ENCODE measurements around the gene NKX6-2. TPM values are rescaled to one million over a fixed set of nuclear protein-coding genes. Genes with fewer than 3 reads are reported as not detected.

Gene NKX6-2
- total and polyA plus RNA-seq, 2 of the 8 experiments (the other 6 are each of a cell fraction or from before 2014, with no cell fraction given) = 0.06 TPM; not detected in 1

DNA sequence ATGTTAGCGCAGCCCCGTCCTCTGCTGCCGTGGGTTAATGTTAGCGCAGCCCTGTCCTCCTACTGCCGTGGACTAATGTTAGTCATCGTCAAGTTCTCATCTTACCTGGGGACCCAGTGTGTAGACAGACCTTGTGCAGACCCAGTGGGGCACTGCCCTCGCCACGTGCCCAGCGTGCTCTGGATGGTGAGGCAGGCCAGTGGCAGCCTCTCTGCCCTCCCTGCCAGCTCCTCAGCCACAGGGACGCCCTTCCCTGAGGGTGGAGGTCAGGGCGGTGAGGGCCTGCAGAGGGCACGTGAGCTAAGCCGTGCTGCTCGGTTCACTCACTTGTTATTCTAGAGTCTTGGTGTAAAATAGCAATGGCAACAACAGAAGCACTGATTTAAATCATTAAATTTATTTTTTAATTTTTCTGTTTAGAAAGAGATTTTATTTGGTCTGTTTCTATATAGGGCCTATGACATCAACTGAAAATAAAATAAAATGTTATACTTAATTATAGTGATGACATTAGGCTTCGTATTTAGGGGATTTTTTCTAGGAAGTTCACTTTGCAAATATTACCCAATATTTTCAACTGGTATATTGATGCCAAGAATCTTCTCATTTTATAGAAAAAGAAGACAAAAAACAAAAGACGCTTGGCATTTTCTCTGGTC, 48.4 kb downstream of the NKX6-2 start (continued):
- TF ChIP-seq, protein P1, sequence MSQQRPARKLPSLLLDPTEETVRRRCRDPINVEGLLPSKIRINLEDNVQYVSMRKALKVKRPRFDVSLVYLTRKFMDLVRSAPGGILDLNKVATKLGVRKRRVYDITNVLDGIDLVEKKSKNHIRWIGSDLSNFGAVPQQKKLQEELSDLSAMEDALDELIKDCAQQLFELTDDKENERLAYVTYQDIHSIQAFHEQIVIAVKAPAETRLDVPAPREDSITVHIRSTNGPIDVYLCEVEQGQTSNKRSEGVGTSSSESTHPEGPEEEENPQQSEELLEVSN (IDR thresholded peaks at IDR 0.05) = no peak
- TF ChIP-seq CHD2 (IDR thresholded peaks at IDR 0.05; ENCODE audit: low read length) = no peak
- no peak for TF ChIP-seq MAFK (IDR thresholded peaks at IDR 0.05; ENCODE audit: low read depth, low read length)
- no peak for TF ChIP-seq POLR2AphosphoS5 (IDR thresholded peaks at IDR 0.05; ENCODE audit: low read depth, low read length)
- TF ChIP-seq SAP30 (IDR thresholded peaks at IDR 0.05; ENCODE audit: insufficient read depth, insufficient replicate concordance, low read length) = no peak
- TF ChIP-seq RFX5 (IDR thresholded peaks at IDR 0.05; ENCODE audit: borderline replicate concordance, low read depth, low read length) = no peak

Data from H1 (cell line).